DND-41 (cell line): ENCODE data around the gene ARHGAP26.

ENCODE experiments used
- CTCF ChIP-seq: IDR thresholded peaks from 2 replicates; pipeline ENCODE4 v1.5.1; 2012; ENCODE audit warnings: borderline replicate concordance, low read length, moderate library complexity, mild to moderate bottlenecking; ENCODE audit not compliant: poor library complexity, severe bottlenecking; ENCODE audit errors: extremely low read depth
- EZH2 ChIP-seq: IDR thresholded peaks from 3 replicates; pipeline ENCODE4 v1.6.1; 2012; ENCODE audit warnings: borderline replicate concordance, low read depth, mild to moderate bottlenecking, moderate library complexity, low read length, inconsistent platforms; ENCODE audit not compliant: severe bottlenecking

- no peak for TF ChIP-seq EZH2
- TF ChIP-seq CTCF = no peak
These were observed 94.4 kb downstream of the ARHGAP26 start for GRCh38 chr5:142864290-142865260.
